ENCODE measurements around the gene IFITM10.

The IFITM10 gene

DNA sequence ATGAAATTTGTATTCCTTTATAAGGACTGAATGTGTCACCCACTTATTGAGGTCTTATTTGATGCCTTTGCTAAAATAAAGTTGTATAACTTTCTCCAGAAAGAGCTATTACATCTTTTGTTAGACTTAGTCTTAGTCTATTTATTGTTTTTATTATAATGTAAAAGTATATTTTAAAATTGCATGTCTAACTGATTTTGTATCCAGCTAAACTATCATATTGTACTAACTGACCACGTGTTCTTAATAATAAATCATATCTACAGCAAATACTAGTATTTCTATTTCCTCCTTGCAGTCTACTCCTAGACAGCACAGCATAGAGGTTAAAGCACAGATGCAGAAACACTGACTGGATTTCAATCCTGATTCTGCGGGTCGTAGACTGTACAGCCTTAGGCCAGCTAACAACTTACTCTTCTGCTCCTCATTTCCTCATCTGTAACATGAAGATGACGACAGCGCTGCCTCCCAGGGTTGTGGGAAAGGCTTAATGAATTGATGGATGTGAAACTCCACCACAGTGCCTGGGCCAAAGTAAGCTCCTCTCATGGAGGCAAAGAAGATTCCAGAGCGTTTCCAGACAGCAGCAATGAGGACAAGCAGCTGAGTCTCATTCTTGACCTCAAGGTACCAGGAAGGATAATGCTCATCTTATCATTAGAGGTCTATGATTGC is 13.2 kb downstream of the IFITM10 start:
- H3K9me3 ChIP-seq (ENCODE audit: control insufficient read depth, insufficient read depth, low read length) = no peaks in the 10 kb centered on the region
- no peaks in the 10 kb centered on the region for H3K36me3 ChIP-seq (ENCODE audit: control insufficient read depth, insufficient read depth, low read length)
- no peak overlapping the region for H3K9ac ChIP-seq (ENCODE audit: low read depth, low read length)
- H3K4me1 ChIP-seq (ENCODE audit: control insufficient read depth, insufficient read depth, low read length) = no peaks in the 10 kb centered on the region
- H3K27me3 ChIP-seq (ENCODE audit: control insufficient read depth, insufficient read depth, low read length) = peaks cover 12% of the 10 kb centered on the region
- H3K4me3 ChIP-seq (ENCODE audit: low read depth, low read length) = no peak overlapping the region

DNA sequence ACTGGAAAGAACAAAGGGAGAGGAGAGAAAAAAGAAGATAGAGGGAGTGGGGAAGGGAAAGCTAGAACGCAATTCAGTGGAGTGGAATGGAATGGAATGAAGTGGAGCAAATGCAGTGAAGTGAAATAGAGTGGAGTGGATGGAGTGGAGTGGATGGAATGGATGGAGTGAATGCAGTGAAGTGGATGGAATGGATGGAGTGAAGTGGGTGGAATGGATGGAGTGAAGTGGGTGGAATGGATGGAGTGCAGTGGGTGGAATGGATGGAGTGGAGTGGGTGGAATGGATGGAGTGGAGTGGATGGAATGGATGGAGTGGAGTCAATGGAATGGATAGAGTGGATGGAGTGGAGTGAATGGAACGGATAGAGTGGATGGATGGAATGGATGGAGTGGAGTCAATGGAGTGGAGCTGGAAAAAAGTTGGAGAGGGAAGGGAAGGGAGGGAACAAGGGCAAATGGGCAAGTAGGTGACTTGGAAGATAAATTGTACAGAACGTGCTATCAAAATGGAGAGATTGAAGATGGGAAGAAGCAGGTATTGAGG is 13.9 kb downstream of the IFITM10 start:
- Histone ChIP-seq H3K9ac (ENCODE audit: low read depth, low read length) (no peak overlapping the region), H3K27me3 (ENCODE audit: control insufficient read depth, insufficient read depth, low read length) (peaks cover 7% of the 10 kb centered on the region), H3K4me1 (ENCODE audit: control insufficient read depth, insufficient read depth, low read length) (no peaks in the 10 kb centered on the region), H3K4me3 (ENCODE audit: low read depth, low read length) (no peak overlapping the region), H3K9me3 (ENCODE audit: control insufficient read depth, insufficient read depth, low read length) (no peaks in the 10 kb centered on the region), H3K36me3 (ENCODE audit: control insufficient read depth, insufficient read depth, low read length) (no peaks in the 10 kb centered on the region)

DNA sequence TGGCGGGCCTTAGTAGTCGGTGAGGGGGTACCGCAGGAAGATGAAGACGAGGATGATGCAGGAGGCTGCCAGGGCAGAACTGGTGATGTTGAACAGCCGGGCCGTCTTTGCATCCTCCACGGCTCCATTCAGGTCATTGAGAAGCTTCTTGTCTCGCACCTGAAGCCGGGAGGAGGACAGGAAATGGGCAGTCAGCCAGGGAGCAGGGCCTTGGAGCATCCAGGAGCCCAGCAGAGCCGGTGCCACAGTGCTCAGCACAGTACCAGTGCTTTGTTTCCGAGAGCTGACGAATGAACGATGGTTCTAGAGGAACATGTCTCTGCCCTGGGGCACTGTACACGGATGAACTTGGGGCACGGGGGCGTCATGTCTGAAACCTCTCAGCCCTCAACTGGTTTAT is 15.1 kb downstream of the IFITM10 start:
- no peaks in the 10 kb centered on the region for H3K9me3 ChIP-seq (ENCODE audit: control insufficient read depth, insufficient read depth, low read length)
- no peaks in the 10 kb centered on the region for H3K36me3 ChIP-seq (ENCODE audit: control insufficient read depth, insufficient read depth, low read length)
- no peak overlapping the region for H3K4me3 ChIP-seq (ENCODE audit: low read depth, low read length)
- peaks cover 6% of the 10 kb centered on the region for H3K27me3 ChIP-seq (ENCODE audit: control insufficient read depth, insufficient read depth, low read length)
- no peak overlapping the region for H3K9ac ChIP-seq (ENCODE audit: low read depth, low read length)
- no peaks in the 10 kb centered on the region for H3K4me1 ChIP-seq (ENCODE audit: control insufficient read depth, insufficient read depth, low read length)

DNA sequence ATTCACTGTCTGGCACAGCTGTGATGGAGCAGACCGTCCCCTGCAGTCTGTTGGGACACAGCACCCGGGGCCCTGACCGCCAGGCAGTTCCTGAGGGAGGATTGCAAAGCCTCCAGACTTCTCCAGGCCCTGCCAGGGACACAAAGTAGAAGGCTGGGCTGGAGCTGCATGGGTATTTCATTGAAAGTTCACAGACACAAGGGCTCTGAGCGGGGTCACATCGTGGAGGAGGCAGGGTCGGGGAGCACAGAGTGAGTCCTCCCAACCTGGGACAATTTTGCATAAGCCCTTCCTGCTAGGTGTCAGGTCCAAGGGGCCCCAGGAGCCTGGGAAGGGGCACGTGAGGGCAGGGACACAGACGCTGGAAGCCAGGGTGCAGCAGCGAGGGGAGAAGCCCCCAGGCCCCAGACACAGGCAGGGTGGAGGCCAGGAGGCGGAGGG is 15.7 kb downstream of the IFITM10 start:
- H3K4me1 ChIP-seq (ENCODE audit: control insufficient read depth, insufficient read depth, low read length) = no peaks in the 10 kb centered on the region
- H3K36me3 ChIP-seq (ENCODE audit: control insufficient read depth, insufficient read depth, low read length) = no peaks in the 10 kb centered on the region
- H3K4me3 ChIP-seq (ENCODE audit: low read depth, low read length) = no peak overlapping the region
- H3K9me3 ChIP-seq (ENCODE audit: control insufficient read depth, insufficient read depth, low read length) = no peaks in the 10 kb centered on the region
- H3K9ac ChIP-seq (ENCODE audit: low read depth, low read length) = no peak overlapping the region
- peaks cover 6% of the 10 kb centered on the region for H3K27me3 ChIP-seq (ENCODE audit: control insufficient read depth, insufficient read depth, low read length)

DNA sequence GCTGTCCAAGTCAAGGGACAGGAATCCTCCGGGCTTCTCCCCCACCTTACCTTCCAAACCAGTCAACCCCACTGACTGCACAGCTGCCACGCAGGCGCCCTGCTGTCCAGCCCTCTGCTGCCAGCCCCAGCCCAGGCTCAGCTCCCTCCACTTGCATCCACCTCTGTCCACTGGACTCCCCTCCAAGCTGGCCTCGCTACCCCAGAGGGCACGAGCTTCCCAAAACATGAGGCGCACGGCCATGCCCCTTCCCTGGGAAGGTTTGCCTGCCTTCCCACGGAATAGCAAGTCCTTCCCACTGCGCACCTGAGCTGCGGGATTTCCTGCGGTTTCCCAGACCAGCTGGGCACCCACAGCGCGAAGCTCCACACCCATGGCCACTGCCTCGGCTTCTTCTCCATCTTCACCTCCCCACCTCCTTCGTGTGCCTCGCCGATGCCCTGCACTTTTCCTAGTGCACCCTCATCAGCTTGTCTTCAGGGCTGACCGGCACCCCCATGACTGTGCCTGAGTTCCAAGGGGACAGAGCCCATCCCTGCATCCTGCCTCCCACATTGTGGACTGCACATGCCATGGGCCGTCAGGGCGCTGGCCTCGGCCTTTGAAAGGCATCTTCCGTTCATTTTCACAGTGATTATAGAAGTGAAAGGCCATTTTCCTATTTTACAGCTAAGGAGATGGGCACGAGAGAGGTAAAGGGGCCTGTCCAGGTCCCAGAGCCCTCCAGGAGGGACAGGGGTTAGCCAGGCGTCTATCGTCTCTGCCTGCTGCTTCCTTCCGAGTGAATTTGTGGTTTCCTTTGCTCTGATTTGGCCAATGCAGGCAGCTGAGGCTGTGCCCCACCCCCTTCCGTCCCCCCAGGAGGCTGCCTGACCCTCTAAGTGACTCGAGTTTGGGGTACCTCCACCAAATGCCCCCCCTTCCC is 16.4 kb downstream of the IFITM10 start:
- no peak overlapping the region for H3K9ac ChIP-seq (ENCODE audit: low read depth, low read length)
- no peaks in the 10 kb centered on the region for H3K4me1 ChIP-seq (ENCODE audit: control insufficient read depth, insufficient read depth, low read length)
- H3K4me3 ChIP-seq (ENCODE audit: low read depth, low read length) = no peak overlapping the region
- no peaks in the 10 kb centered on the region for H3K36me3 ChIP-seq (ENCODE audit: control insufficient read depth, insufficient read depth, low read length)
- H3K9me3 ChIP-seq (ENCODE audit: control insufficient read depth, insufficient read depth, low read length) = no peaks in the 10 kb centered on the region
- peaks cover 3% of the 10 kb centered on the region for H3K27me3 ChIP-seq (ENCODE audit: control insufficient read depth, insufficient read depth, low read length)

DNA sequence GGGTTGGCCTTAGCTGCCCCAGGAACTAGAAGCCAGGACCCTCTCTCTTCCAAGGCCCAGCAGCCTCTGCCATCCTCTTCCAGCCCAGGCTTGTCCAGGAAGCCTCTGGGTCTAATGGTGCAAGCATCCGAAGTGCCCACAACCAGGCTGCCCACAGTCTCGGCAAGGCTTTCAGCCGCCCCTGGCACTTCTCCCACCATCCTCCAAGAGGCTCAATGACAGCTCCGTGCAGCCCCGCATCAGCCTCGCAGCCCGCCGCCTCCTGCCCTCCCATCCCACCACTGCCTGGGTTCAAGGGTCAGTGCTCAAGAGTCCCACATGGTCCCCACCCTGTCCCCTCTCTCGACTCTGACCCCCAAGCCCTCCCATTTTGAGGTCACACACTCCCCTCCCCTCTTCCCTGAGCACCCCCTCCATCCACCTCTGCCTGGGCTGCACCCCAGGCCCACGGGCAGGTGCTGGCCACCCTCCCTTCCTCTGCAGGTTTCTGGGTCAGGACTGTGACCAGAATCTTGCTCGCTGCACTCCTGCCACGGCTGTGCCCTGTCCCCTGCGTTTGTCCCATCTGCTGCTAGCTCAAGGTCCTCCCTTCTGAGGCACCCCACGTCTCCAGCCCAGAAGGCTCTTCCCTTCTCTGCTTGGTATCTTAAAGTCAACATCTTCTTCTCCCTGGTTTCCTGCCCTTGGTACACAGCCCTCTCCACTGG is 17.2 kb downstream of the IFITM10 start:
- no peak overlapping the region for H3K4me3 ChIP-seq (ENCODE audit: low read depth, low read length)
- H3K27me3 ChIP-seq (ENCODE audit: control insufficient read depth, insufficient read depth, low read length) = peaks cover 3% of the 10 kb centered on the region
- no peaks in the 10 kb centered on the region for H3K9me3 ChIP-seq (ENCODE audit: control insufficient read depth, insufficient read depth, low read length)
- H3K9ac ChIP-seq (ENCODE audit: low read depth, low read length) = no peak overlapping the region
- H3K36me3 ChIP-seq (ENCODE audit: control insufficient read depth, insufficient read depth, low read length) = no peaks in the 10 kb centered on the region
- no peaks in the 10 kb centered on the region for H3K4me1 ChIP-seq (ENCODE audit: control insufficient read depth, insufficient read depth, low read length)

DNA sequence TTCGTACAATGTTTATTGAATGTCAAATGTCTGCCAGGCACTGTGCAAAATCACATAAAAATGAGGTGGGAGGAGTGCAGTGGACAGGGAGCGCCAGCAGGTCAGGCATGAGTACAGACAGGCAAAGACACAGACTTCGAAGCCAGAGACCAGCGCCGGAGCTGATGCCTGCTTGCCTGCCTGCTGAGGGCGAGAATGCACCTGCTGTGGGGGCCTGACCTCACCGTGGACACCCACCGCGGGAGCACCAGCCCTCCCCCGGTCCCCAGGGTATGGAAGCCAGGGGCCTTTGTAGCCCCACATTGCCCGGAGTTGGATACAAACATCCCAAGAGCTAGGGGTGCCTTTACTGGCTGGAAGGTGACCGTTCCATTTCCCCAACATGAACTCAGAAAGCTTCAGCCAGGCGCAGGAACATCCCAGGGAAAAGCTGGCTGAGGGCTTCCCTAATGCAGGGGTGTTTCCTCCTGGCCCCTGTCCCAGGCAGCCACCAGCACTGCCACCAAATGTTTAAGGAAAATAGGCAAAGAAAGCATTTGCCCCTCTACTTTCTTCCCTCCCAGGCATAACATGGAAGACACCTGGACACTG is 17.9 kb downstream of the IFITM10 start:
- Histone ChIP-seq H3K9me3 (ENCODE audit: control insufficient read depth, insufficient read depth, low read length) (no peaks in the 10 kb centered on the region), H3K27me3 (ENCODE audit: control insufficient read depth, insufficient read depth, low read length) (peaks cover 3% of the 10 kb centered on the region)

DNA sequence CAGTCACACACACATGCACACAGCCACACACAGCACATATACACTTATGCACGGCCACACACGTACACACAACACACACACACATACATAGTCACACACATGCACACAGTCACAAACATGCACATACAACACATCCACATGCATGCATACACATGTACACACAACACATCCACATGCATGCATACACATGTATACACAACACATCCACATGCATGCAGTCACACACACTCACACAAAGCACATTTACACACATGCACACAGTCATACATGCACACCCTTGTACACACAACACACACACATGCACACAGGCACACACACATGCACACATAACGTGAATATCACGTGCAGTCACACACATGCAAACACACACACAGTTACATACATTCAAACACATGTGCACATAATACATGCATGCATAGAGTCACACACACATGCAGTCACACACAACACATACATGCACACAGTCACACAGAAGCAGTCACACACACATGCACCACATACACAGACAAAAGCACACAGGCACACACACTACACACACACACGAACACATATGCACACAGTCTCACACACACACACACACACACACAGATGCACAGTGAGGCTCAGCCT is 18.8 kb downstream of the IFITM10 start:
- H3K36me3 ChIP-seq (ENCODE audit: control insufficient read depth, insufficient read depth, low read length) = no peaks in the 10 kb centered on the region
- H3K27me3 ChIP-seq (ENCODE audit: control insufficient read depth, insufficient read depth, low read length) = peaks cover 3% of the 10 kb centered on the region
- H3K9me3 ChIP-seq (ENCODE audit: control insufficient read depth, insufficient read depth, low read length) = no peaks in the 10 kb centered on the region
- H3K4me3 ChIP-seq (ENCODE audit: low read depth, low read length) = no peak overlapping the region
- H3K4me1 ChIP-seq (ENCODE audit: control insufficient read depth, insufficient read depth, low read length) = no peaks in the 10 kb centered on the region
- no peak overlapping the region for H3K9ac ChIP-seq (ENCODE audit: low read depth, low read length)

More for the DNA sequence above, 17.9 kb downstream of the IFITM10 start:
- Histone ChIP-seq H3K36me3 (ENCODE audit: control insufficient read depth, insufficient read depth, low read length) (no peaks in the 10 kb centered on the region), H3K9ac (ENCODE audit: low read depth, low read length) (no peak overlapping the region), H3K4me3 (ENCODE audit: low read depth, low read length) (no peak overlapping the region), H3K4me1 (ENCODE audit: control insufficient read depth, insufficient read depth, low read length) (no peaks in the 10 kb centered on the region)

DNA sequence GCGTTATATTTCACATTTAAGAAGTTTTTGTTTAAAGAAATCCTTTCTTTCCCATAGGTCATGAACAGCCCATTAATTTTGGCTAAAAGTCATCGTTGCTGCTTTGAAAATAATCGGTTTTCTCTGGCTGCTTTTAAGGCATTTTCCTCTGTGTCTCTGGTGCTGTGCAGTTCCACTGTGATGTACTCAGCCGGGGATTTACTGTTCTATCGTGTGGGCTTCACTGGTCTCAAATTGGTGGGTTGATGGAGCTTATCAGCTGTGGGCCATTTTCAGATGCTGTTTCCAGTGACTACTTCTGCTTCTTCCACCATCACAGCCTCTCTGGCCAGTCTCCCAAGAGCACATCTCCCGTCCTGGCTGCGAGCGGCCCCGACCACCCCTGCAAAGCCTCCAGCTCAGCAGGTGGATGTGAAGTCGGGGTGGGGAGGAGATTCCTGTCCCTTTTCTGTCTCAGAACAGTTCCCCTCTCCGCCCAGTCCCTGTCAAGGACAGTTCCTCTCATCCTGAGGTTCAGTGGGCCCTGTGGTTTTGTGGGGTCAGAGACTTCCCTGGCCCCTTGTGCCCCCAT is 20.3 kb downstream of the IFITM10 start:
- H3K9me3 ChIP-seq (ENCODE audit: control insufficient read depth, insufficient read depth, low read length) = no peaks in the 10 kb centered on the region
- H3K4me3 ChIP-seq (ENCODE audit: low read depth, low read length) = no peak overlapping the region
- H3K27me3 ChIP-seq (ENCODE audit: control insufficient read depth, insufficient read depth, low read length) = no peaks in the 10 kb centered on the region
- H3K9ac ChIP-seq (ENCODE audit: low read depth, low read length) = no peak overlapping the region
- no peaks in the 10 kb centered on the region for H3K4me1 ChIP-seq (ENCODE audit: control insufficient read depth, insufficient read depth, low read length)
- no peaks in the 10 kb centered on the region for H3K36me3 ChIP-seq (ENCODE audit: control insufficient read depth, insufficient read depth, low read length)

DNA sequence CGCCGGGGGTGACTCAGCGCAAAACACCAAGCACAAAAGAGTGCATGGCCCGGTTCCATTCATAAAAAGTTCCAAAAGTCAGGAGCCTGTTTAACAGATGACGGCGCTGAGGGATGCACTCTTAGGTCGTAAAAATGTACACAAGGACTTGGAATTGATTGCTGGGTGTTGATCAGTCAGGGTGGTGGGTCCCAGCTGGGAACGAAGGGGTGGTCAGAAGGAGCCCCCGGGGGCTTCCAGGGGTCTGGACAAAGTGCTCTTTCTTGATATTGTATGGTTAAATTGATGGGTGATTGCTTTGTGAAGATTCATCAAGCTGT is 20.7 kb downstream of the IFITM10 start:
- Histone ChIP-seq H3K9ac (ENCODE audit: low read depth, low read length) (no peak overlapping the region), H3K9me3 (ENCODE audit: control insufficient read depth, insufficient read depth, low read length) (no peaks in the 10 kb centered on the region), H3K4me3 (ENCODE audit: low read depth, low read length) (no peak overlapping the region), H3K36me3 (ENCODE audit: control insufficient read depth, insufficient read depth, low read length) (no peaks in the 10 kb centered on the region), H3K4me1 (ENCODE audit: control insufficient read depth, insufficient read depth, low read length) (no peaks in the 10 kb centered on the region), H3K27me3 (ENCODE audit: control insufficient read depth, insufficient read depth, low read length) (no peaks in the 10 kb centered on the region)
